HepG2 (cell line): ENCODE results near the gene JAGN1. TPM values are rescaled to one million over a fixed set of nuclear protein-coding genes. Genes with fewer than 3 reads are reported as not detected.

Experiments used
- ARID2 ChIP-seq: sonication (generic); formaldehyde crosslinking; IDR thresholded peaks from 2 replicates; pipeline ENCODE4 v1.8.1; 2022; ENCODE audit warnings: mild to moderate bottlenecking, missing genetic modification reagents, borderline replicate concordance
- ARNT2 ChIP-seq: sonication (generic); formaldehyde crosslinking; IDR thresholded peaks from 2 replicates; pipeline ENCODE4 v1.8.0; 2022; ENCODE audit warnings: mild to moderate bottlenecking, low read depth, missing genetic modification reagents, moderate library complexity
- ARNTL ChIP-seq: sonication (generic); formaldehyde crosslinking; IDR thresholded peaks from 2 replicates; pipeline ENCODE4 v1.4.0; 2020; ENCODE audit warnings: mild to moderate bottlenecking, missing genetic modification reagents
- BRD4 ChIP-seq: sonication (generic); formaldehyde crosslinking; IDR thresholded peaks from 2 replicates; pipeline ENCODE4 v1.4.0; 2020; ENCODE audit warnings: missing genetic modification reagents
- CEBPG ChIP-seq: IDR thresholded peaks from 2 replicates; pipeline ENCODE4 v1.6.1; 2016
- DR1 ChIP-seq: sonication (generic); formaldehyde crosslinking; IDR thresholded peaks from 2 replicates; pipeline ENCODE4 v1.8.0; 2021; ENCODE audit warnings: mild to moderate bottlenecking, missing genetic modification reagents, inconsistent platforms
- ELK4 ChIP-seq: sonication (generic); formaldehyde crosslinking; IDR thresholded peaks from 2 replicates; pipeline ENCODE4 v1.9.0; 2021; ENCODE audit warnings: missing genetic modification reagents, borderline replicate concordance
- GFI1 ChIP-seq: sonication (generic); formaldehyde crosslinking; IDR thresholded peaks from 2 replicates; pipeline ENCODE4 v1.5.0; 2020; ENCODE audit warnings: missing genetic modification reagents, mild to moderate bottlenecking, borderline replicate concordance
- HNRNPL ChIP-seq: fragments of 200-400 bp; formaldehyde crosslinking; IDR thresholded peaks from 2 replicates; pipeline ENCODE4 v1.6.1; 2017; ENCODE audit warnings: mild to moderate bottlenecking, low read depth, low read length
- MYNN ChIP-seq: sonication (generic); formaldehyde crosslinking; IDR thresholded peaks from 2 replicates; pipeline ENCODE4 v1.4.0; 2020; ENCODE audit warnings: mild to moderate bottlenecking, low read depth, missing genetic modification reagents
- NCOA5 ChIP-seq: sonication (generic); formaldehyde crosslinking; IDR thresholded peaks from 2 replicates; pipeline ENCODE4 v1.4.0; 2020; ENCODE audit warnings: missing genetic modification reagents
- SOX6 ChIP-seq, 2 experiments: fragments of 450-650 bp in 1 of 2; sonication (generic) in 1 of 2; formaldehyde crosslinking in 1 of 2; IDR thresholded peaks; 2 replicates each; pipeline versions ENCODE4 v1.4.0 to v1.6.1; 2017 to 2020; ENCODE audit warnings: antibody characterized with exemption in 1 of 2, mild to moderate bottlenecking in 1 of 2, missing genetic modification reagents in 1 of 2
- SP2 ChIP-seq: sonication (generic); formaldehyde crosslinking; IDR thresholded peaks from 2 replicates; pipeline ENCODE4 v1.5.1; 2020; ENCODE audit warnings: mild to moderate bottlenecking, missing genetic modification reagents
- SP4 ChIP-seq: sonication (generic); formaldehyde crosslinking; IDR thresholded peaks from 2 replicates; pipeline ENCODE4 v1.8.1; 2023; ENCODE audit warnings: mild to moderate bottlenecking, missing genetic modification reagents
- SSRP1 ChIP-seq: IDR thresholded peaks from 2 replicates; pipeline ENCODE4 v1.6.1; 2016; ENCODE audit warnings: control low read depth
- ZNF33B ChIP-seq: sonication (generic); formaldehyde crosslinking; IDR thresholded peaks from 2 replicates; pipeline ENCODE4 v1.5.1; 2020; ENCODE audit warnings: mild to moderate bottlenecking, missing genetic modification reagents
- ZNF367 ChIP-seq: sonication (generic); formaldehyde crosslinking; IDR thresholded peaks from 2 replicates; pipeline ENCODE4 v1.4.0; 2020; ENCODE audit warnings: missing genetic modification reagents, borderline replicate concordance
- ZNF501 ChIP-seq: sonication (generic); formaldehyde crosslinking; IDR thresholded peaks from 2 replicates; pipeline ENCODE4 v1.5.1; 2020; ENCODE audit warnings: mild to moderate bottlenecking, moderate library complexity, missing genetic modification reagents
- ZNF580 ChIP-seq: IDR thresholded peaks from 2 replicates; pipeline ENCODE4 v1.6.1; 2016; ENCODE audit warnings: low read depth, borderline replicate concordance
- polyA plus RNA-seq, 8 experiments: library from polyadenylated mRNA; depleted of rRNA in 3 of 8; stranded (reverse) in 7 of 8; unstranded in 1 of 8; fragments of >200 nt; fragmentation: Illumina TruSeq in 4 of 8; extraction: Trizol in 4 of 8; gene quantifications; 2 replicates each; pipeline versions ENCODE4 v1.2.1 to v1.2.3, GENCODE V29; 2011 to 2016; ENCODE audit warnings: low read depth in 4 of 8, missing spikeins in 1 of 8, mixed read lengths in 1 of 8; ENCODE audit not compliant: insufficient read depth in 1 of 8
- total RNA-seq, 5 experiments: library from RNA; depleted of rRNA; stranded (reverse); fragments of >200 nt; fragmentation: Illumina TruSeq; extraction: Trizol; gene quantifications; 2 replicates each; pipeline ENCODE4 v1.2.3, GENCODE V29; 2016; ENCODE audit warnings: low read depth in 1 of 5
- TF ChIP-seq, protein P1 (sequence below): sonication (generic); formaldehyde crosslinking; IDR thresholded peaks from 2 replicates; pipeline ENCODE4 v1.9.0; 2022; ENCODE audit warnings: missing genetic modification reagents, mild to moderate bottlenecking, borderline replicate concordance
- TF ChIP-seq, protein P2 (sequence below): sonication (generic); formaldehyde crosslinking; conservative IDR thresholded peaks from 2 replicates; pipeline ENCODE4 v1.8.0; 2022; ENCODE audit warnings: missing genetic modification reagents
- TF ChIP-seq, protein P3 (sequence below): sonication (generic); formaldehyde crosslinking; IDR thresholded peaks from 2 replicates; pipeline ENCODE4 v1.4.0; 2020; ENCODE audit warnings: mild to moderate bottlenecking, missing genetic modification reagents

The JAGN1 gene
- total and polyA plus RNA-seq, 2 of the 13 experiments (the other 11 are each of a cell fraction or from before 2014, with no cell fraction given): 49.9 to 50.9 TPM

DNA sequence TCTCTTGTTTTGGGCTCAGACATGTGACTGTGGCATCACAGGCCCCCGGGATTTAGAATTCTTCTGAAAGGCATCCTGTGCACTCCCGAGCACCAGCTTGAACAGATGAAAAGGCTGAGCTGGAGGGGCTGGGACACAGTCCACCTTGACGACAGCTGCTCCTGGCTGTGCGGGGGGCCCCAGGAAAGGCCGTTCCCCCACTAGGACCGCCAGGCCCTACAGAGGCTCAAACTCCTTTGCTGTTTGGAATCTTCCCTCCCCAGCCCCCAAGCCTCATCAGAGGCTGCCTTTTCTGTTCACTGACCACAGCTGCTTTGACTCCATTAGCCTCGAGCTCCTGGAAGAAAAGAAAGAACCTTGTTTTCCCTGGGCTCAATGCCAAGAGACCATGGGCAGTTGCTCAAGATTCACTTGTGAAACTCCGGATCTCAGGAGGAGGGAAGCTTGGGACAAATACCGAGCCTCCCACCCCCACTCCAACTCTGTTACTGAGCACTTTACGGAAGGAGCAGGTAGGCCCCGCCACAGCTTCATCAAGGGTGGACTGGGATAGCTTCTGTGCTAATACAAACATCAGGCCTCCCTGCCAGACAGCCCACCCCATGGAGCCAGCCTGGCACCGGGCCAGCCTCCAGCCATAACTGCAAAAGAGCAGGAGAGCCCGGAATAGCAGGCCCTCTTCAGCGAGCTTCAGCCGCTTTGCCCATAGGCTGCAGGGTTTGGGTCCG lies 26.0 kb upstream of the JAGN1 start (continued):
- TF ChIP-seq ARNT2 (CRISPR knock-in tag) (0 out of 2 replicates have a peak, but pooled peaks have one; percentile 32), ARID2 (CRISPR knock-in tag) (peak; percentile 60; the same call in 1 of the 2 replicates), GFI1 (CRISPR knock-in tag) (0 out of 2 replicates have a peak, but pooled peaks have one; percentile 20), ZNF580 (CRISPR knock-in tag) (0 out of 2 replicates have a peak, but pooled peaks have one; percentile 35), HNRNPL (no peak), ZNF33B (CRISPR knock-in tag) (0 out of 2 replicates have a peak, but pooled peaks have one; percentile 20), CEBPG (CRISPR knock-in tag) (peak; percentile 42; the same call in 1 of the 2 replicates), BRD4 (peak; percentile 43; the same call in 1 of the 2 replicates), ZNF367 (no peak), ZNF501 (CRISPR knock-in tag) (peak; percentile 41; the same call in 1 of the 2 replicates), SSRP1 (CRISPR knock-in tag) (no peak), DR1 (CRISPR knock-in tag) (peak; percentile 46; the same call in 1 of the 2 replicates), SP2 (CRISPR knock-in tag) (no peak), NCOA5 (CRISPR knock-in tag) (no peak), ARNTL (no peak), ELK4 (CRISPR knock-in tag) (no peak), MYNN (CRISPR knock-in tag) (peak; percentile 30; the same call in 1 of the 2 replicates), SP4 (CRISPR knock-in tag) (peak; percentile 15; the same call in 1 of the 2 replicates), SOX6 (IDR thresholded peaks at IDR 0.05) (no peak), SOX6 (CRISPR knock-in tag; IDR thresholded peaks at IDR 0.05) (peak; percentile 47; the same call in 1 of the 2 replicates)
- TF ChIP-seq, protein P1, sequence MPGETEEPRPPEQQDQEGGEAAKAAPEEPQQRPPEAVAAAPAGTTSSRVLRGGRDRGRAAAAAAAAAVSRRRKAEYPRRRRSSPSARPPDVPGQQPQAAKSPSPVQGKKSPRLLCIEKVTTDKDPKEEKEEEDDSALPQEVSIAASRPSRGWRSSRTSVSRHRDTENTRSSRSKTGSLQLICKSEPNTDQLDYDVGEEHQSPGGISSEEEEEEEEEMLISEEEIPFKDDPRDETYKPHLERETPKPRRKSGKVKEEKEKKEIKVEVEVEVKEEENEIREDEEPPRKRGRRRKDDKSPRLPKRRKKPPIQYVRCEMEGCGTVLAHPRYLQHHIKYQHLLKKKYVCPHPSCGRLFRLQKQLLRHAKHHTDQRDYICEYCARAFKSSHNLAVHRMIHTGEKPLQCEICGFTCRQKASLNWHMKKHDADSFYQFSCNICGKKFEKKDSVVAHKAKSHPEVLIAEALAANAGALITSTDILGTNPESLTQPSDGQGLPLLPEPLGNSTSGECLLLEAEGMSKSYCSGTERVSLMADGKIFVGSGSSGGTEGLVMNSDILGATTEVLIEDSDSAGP (CRISPR knock-in tag): peak; percentile 32; the same call in 1 of the 2 replicates
- TF ChIP-seq, protein P2, sequence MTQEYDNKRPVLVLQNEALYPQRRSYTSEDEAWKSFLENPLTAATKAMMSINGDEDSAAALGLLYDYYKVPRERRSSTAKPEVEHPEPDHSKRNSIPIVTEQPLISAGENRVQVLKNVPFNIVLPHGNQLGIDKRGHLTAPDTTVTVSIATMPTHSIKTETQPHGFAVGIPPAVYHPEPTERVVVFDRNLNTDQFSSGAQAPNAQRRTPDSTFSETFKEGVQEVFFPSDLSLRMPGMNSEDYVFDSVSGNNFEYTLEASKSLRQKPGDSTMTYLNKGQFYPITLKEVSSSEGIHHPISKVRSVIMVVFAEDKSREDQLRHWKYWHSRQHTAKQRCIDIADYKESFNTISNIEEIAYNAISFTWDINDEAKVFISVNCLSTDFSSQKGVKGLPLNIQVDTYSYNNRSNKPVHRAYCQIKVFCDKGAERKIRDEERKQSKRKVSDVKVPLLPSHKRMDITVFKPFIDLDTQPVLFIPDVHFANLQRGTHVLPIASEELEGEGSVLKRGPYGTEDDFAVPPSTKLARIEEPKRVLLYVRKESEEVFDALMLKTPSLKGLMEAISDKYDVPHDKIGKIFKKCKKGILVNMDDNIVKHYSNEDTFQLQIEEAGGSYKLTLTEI (CRISPR knock-in tag): no peak
- TF ChIP-seq, protein P3, sequence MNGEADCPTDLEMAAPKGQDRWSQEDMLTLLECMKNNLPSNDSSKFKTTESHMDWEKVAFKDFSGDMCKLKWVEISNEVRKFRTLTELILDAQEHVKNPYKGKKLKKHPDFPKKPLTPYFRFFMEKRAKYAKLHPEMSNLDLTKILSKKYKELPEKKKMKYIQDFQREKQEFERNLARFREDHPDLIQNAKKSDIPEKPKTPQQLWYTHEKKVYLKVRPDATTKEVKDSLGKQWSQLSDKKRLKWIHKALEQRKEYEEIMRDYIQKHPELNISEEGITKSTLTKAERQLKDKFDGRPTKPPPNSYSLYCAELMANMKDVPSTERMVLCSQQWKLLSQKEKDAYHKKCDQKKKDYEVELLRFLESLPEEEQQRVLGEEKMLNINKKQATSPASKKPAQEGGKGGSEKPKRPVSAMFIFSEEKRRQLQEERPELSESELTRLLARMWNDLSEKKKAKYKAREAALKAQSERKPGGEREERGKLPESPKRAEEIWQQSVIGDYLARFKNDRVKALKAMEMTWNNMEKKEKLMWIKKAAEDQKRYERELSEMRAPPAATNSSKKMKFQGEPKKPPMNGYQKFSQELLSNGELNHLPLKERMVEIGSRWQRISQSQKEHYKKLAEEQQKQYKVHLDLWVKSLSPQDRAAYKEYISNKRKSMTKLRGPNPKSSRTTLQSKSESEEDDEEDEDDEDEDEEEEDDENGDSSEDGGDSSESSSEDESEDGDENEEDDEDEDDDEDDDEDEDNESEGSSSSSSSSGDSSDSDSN: peak; percentile 51
